H1 (cell line): ENCODE data around the gene PDE8A. TPM values are rescaled to one million over a fixed set of nuclear protein-coding genes. Genes with fewer than 3 reads are reported as not detected.

ENCODE experiments used
- CTCF ChIA-PET: fragments of 300-600 bp; sonication (Branson Sonifier 250); formaldehyde crosslinking; loops from one replicate; lab custom pipeline; 2021; ENCODE audit not compliant: partially characterized antibody; lab: Charles Lee
- POLR2A ChIA-PET: fragments of 300-600 bp; sonication (Branson Sonifier 250); formaldehyde crosslinking; loops from one replicate; lab custom pipeline; 2021; ENCODE audit warnings: inconsistent platforms; ENCODE audit not compliant: partially characterized antibody; lab: Charles Lee
- DNase-seq, 2 experiments: peaks; one replicate each; pipeline versions ENCODE4 v3.0.0 to v3.0.0-alpha.2; 2010 to 2022; ENCODE audit warnings: low spot score in 2 of 2, low read depth in 1 of 2, mixed read lengths in 1 of 2
- FAIRE-seq: peaks from 2 replicates; lab custom pipeline; 2011; peaks lifted over from hg19 to GRCh38; lab: Jason Lieb, UNC
- H2AFZ ChIP-seq: 2 replicates; pipeline ENCODE4 v1.8.1; 2012; ENCODE audit warnings: low read length, inconsistent platforms
- H2AK5ac ChIP-seq: 2 replicates; pipeline ENCODE4 v1.6.1; 2013; ENCODE audit warnings: low read depth, low read length
- H2BK120ac ChIP-seq: replicated peaks from 2 replicates; pipeline ENCODE3; 2013; ENCODE audit warnings: low read depth, low read length, inconsistent platforms
- H2BK12ac ChIP-seq: 2 replicates; pipeline ENCODE4 v1.6.1; 2013; ENCODE audit warnings: low read depth, low read length
- H2BK15ac ChIP-seq: 2 replicates; pipeline ENCODE4 v1.6.1; 2013; ENCODE audit warnings: low read length
- H2BK20ac ChIP-seq: 2 replicates; pipeline ENCODE4 v1.6.1; 2013; ENCODE audit warnings: low read length
- H2BK5ac ChIP-seq: 2 replicates; pipeline ENCODE4 v1.6.1; 2013; ENCODE audit warnings: low read depth, low read length
- H3K14ac ChIP-seq: 2 replicates; pipeline ENCODE4 v1.6.1; 2013; ENCODE audit warnings: inconsistent platforms; ENCODE audit not compliant: insufficient read length
- H3K18ac ChIP-seq: 2 replicates; pipeline ENCODE4 v1.6.1; 2013; ENCODE audit warnings: low read length; ENCODE audit errors: extremely low read depth
- H3K23ac ChIP-seq: 2 replicates; pipeline ENCODE4 v1.6.1; 2013; ENCODE audit warnings: inconsistent platforms; ENCODE audit not compliant: insufficient read length
- H3K23me2 ChIP-seq: 2 replicates; pipeline ENCODE4 v1.6.1; 2013; ENCODE audit warnings: low read depth, low read length
- H3K27ac ChIP-seq: 2 replicates; pipeline ENCODE4 v1.6.1; 2011; ENCODE audit warnings: low read depth, low read length, inconsistent platforms
- H3K27me3 ChIP-seq, 4 experiments: replicated peaks in 1 of 4; 1 replicate in 1 of 4; 2 replicates in 3 of 4; pipeline versions ENCODE4 v1.6.1 to v1.8.1; 2011 to 2013; ENCODE audit warnings: low read length in 3 of 4, mild to moderate bottlenecking in 3 of 4, inconsistent platforms in 2 of 4, mixed read lengths in 2 of 4, moderate library complexity in 1 of 4; ENCODE audit not compliant: control insufficient read depth in 3 of 4, insufficient read depth in 3 of 4; ENCODE audit errors: extremely low read depth in 1 of 4
- H3K36me3 ChIP-seq, 4 experiments: 2 replicates each; pipeline versions ENCODE4 v1.6.1 to v1.8.1; 2011 to 2013; ENCODE audit warnings: mild to moderate bottlenecking in 4 of 4, low read length in 3 of 4, moderate library complexity in 2 of 4, control low read depth in 1 of 4, inconsistent platforms in 1 of 4; ENCODE audit not compliant: insufficient read depth in 4 of 4, control insufficient read depth in 2 of 4
- H3K4ac ChIP-seq: replicated peaks from 2 replicates; pipeline ENCODE3; 2013; ENCODE audit warnings: low read length, low read depth, mixed read lengths, inconsistent platforms; ENCODE audit not compliant: insufficient read length
- H3K4me1 ChIP-seq, 4 experiments: replicated peaks in 1 of 4; 1 replicate in 1 of 4; 2 replicates in 3 of 4; pipeline versions ENCODE4 v1.6.1 to v1.8.1; 2011 to 2013; ENCODE audit warnings: low read length in 3 of 4, inconsistent platforms in 2 of 4, mixed read lengths in 1 of 4; ENCODE audit not compliant: insufficient read depth in 4 of 4, control insufficient read depth in 3 of 4
- H3K4me2 ChIP-seq, 2 experiments: 2 replicates each; pipeline versions ENCODE4 v1.6.1 to v1.8.1; 2011 to 2013; ENCODE audit warnings: low read depth in 2 of 2, low read length in 2 of 2, control low read depth in 1 of 2, inconsistent platforms in 1 of 2, mild to moderate bottlenecking in 1 of 2; ENCODE audit not compliant: insufficient read depth in 1 of 2
- H3K4me3 ChIP-seq, 4 experiments: fragments of 200-600, 300-600 bp in 1 of 4; sonication (generic), shearing (Covaris generic), sonication (Bioruptor Twin) in 1 of 4; 2 replicates each; pipeline versions ENCODE4 v1.5.1 to v1.8.1; 2011 to 2016; ENCODE audit warnings: low read length in 4 of 4, low read depth in 3 of 4, control low read depth in 2 of 4, inconsistent platforms in 2 of 4, mild to moderate bottlenecking in 2 of 4, mixed read lengths in 1 of 4, moderate library complexity in 1 of 4; ENCODE audit not compliant: insufficient read depth in 2 of 4; ENCODE audit errors: extremely low read depth in 1 of 4
- H3K56ac ChIP-seq: replicated peaks from 2 replicates; pipeline ENCODE3; 2013; ENCODE audit warnings: low read depth, mild to moderate bottlenecking, mixed read lengths, low read length, inconsistent platforms; ENCODE audit not compliant: insufficient read length
- H3K79me1 ChIP-seq: 2 replicates; pipeline ENCODE4 v1.6.1; 2013; ENCODE audit warnings: low read depth, low read length, control low read depth
- H3K79me2 ChIP-seq, 2 experiments: 2 replicates each; pipeline versions ENCODE4 v1.6.1 to v1.8.1; 2012 to 2013; ENCODE audit warnings: low read length in 2 of 2, mild to moderate bottlenecking in 2 of 2, inconsistent platforms in 1 of 2; ENCODE audit not compliant: insufficient read depth in 2 of 2, control insufficient read depth in 1 of 2
- H3K9ac ChIP-seq, 4 experiments: replicated peaks in 1 of 4; 1 replicate in 1 of 4; 2 replicates in 3 of 4; pipeline versions ENCODE4 v1.6.1 to v1.8.1; 2011 to 2013; ENCODE audit warnings: low read depth in 3 of 4, low read length in 3 of 4, control low read depth in 2 of 4, mild to moderate bottlenecking in 2 of 4, moderate library complexity in 2 of 4, inconsistent platforms in 1 of 4; ENCODE audit errors: extremely low read depth in 1 of 4
- H3K9me3 ChIP-seq, 2 experiments: 2 replicates each; pipeline versions ENCODE4 v1.6.1 to v1.8.1; 2012 to 2013; ENCODE audit warnings: mild to moderate bottlenecking in 2 of 2, moderate library complexity in 2 of 2, control low read depth in 1 of 2, inconsistent platforms in 1 of 2, low read depth in 1 of 2, low read length in 1 of 2, mixed read lengths in 1 of 2; ENCODE audit not compliant: insufficient read depth in 2 of 2
- H4K20me1 ChIP-seq, 2 experiments: replicated peaks in 1 of 2; 2 replicates each; pipeline versions ENCODE3 to v1.8.1; 2011 to 2013; ENCODE audit warnings: inconsistent platforms in 2 of 2, low read length in 2 of 2, mild to moderate bottlenecking in 1 of 2; ENCODE audit not compliant: insufficient read depth in 2 of 2, control insufficient read depth in 1 of 2
- H4K5ac ChIP-seq: 2 replicates; pipeline ENCODE4 v1.6.1; 2013; ENCODE audit warnings: low read length, low read depth, mixed read lengths, inconsistent platforms; ENCODE audit not compliant: insufficient read length
- H4K8ac ChIP-seq: 2 replicates; pipeline ENCODE4 v1.8.0; 2013; ENCODE audit warnings: mild to moderate bottlenecking, moderate library complexity, low read length, inconsistent platforms; ENCODE audit not compliant: insufficient read depth; ENCODE audit errors: extremely low read depth
- H4K91ac ChIP-seq: replicated peaks from 2 replicates; pipeline ENCODE3; 2013; ENCODE audit warnings: low read length, mixed read lengths, inconsistent platforms; ENCODE audit not compliant: insufficient read length
- ATF2 ChIP-seq: IDR thresholded peaks from 2 replicates; pipeline ENCODE4 v1.6.1; 2012; ENCODE audit warnings: low read length, inconsistent platforms
- BCL11A ChIP-seq, 2 experiments: IDR thresholded peaks; one replicate each; pipeline ENCODE4 v1.6.1; 2011; ENCODE audit warnings: low read depth in 2 of 2, low read length in 2 of 2, mild to moderate bottlenecking in 2 of 2
- GABPA ChIP-seq: IDR thresholded peaks from 2 replicates; pipeline ENCODE4 v1.6.1; 2011; ENCODE audit warnings: mild to moderate bottlenecking, low read length, moderate library complexity, borderline replicate concordance; ENCODE audit not compliant: insufficient read depth
- KDM1A ChIP-seq: fragments of 200-600, 300-600 bp; sonication (generic); IDR thresholded peaks from 2 replicates; pipeline ENCODE4 v1.7.1; 2016; ENCODE audit warnings: mild to moderate bottlenecking, low read length, borderline replicate concordance
- KDM4A ChIP-seq: IDR thresholded peaks from one replicate; pipeline ENCODE4 v1.7.1; 2012; ENCODE audit warnings: low read depth, mild to moderate bottlenecking, moderate library complexity, low read length, inconsistent platforms; ENCODE audit not compliant: severe bottlenecking
- POLR2AphosphoS5 ChIP-seq: IDR thresholded peaks from 2 replicates; pipeline ENCODE4 v1.6.1; 2011; ENCODE audit warnings: low read depth, low read length
- RNF2 ChIP-seq: fragments of 200-900, 300-1000 bp; sonication (generic); IDR thresholded peaks from 2 replicates; pipeline ENCODE4 v1.7.1; 2016; ENCODE audit warnings: borderline replicate concordance, low read depth, mild to moderate bottlenecking, antibody characterized with exemption, low read length; ENCODE audit not compliant: poor library complexity, severe bottlenecking; ENCODE audit errors: missing control alignments
- SP2 ChIP-seq: IDR thresholded peaks from 2 replicates; pipeline ENCODE4 v1.6.1; 2012; ENCODE audit warnings: mild to moderate bottlenecking, low read length, inconsistent platforms
- ZNF274 ChIP-seq: IDR thresholded peaks from 2 replicates; pipeline ENCODE4 v1.7.0; 2012; ENCODE audit warnings: low read length, borderline replicate concordance; ENCODE audit errors: extremely low read depth
- WGBS, 2 experiments: shearing (Covaris generic) in 1 of 2; methylation state at CpG; one replicate each; pipeline versions ENCODE4 v1.1.6 to v1.1.7; 2013 to 2015; ENCODE audit warnings: low lambda C conversion rate in 2 of 2, mixed read lengths in 2 of 2, inconsistent platforms in 1 of 2, low coverage in 1 of 2, missing lambda C conversion rate in 1 of 2; ENCODE audit not compliant: insufficient replicate concordance in 2 of 2, insufficient coverage in 1 of 2, insufficient read length in 1 of 2; ENCODE audit errors: extremely low coverage in 1 of 2, missing lambda C conversion rate in 1 of 2; 5-methylcytosine and 5-hydroxymethylcytosine counted together
- polyA plus RNA-seq, 7 experiments: library from polyadenylated mRNA; depleted of rRNA in 3 of 7; stranded (reverse) in 5 of 7; unstranded in 2 of 7; fragments of >200 nt in 5 of 7; fragments of 200-250 nt in 2 of 7; gene quantifications; 1 replicate in 5 of 7; 2 replicates in 1 of 7; 4 replicates in 1 of 7; pipeline versions ENCODE4 v1.2.1 to v1.2.3, GENCODE V29; 2011 to 2013; ENCODE audit warnings: missing spikeins in 2 of 7, mixed read lengths in 2 of 7
- total RNA-seq: library from RNA; stranded (reverse); fragmentation: NEBNext Ultra II Directional; extraction: Animal tissue kit (Norgen Biotek cat#: 25700); gene quantifications from 2 replicates; pipeline ENCODE4 v1.2.1, GENCODE V29; 2021
- TF ChIP-seq, protein P1 (sequence below): IDR thresholded peaks from 2 replicates; pipeline ENCODE4 v1.6.1; 2011; ENCODE audit warnings: low read length, improper control_type of control experiment

The PDE8A gene
- total and polyA plus RNA-seq, 2 of the 8 experiments (the other 6 are each of a cell fraction or from before 2014, with no cell fraction given) = 6.9 to 7.8 TPM

DNA sequence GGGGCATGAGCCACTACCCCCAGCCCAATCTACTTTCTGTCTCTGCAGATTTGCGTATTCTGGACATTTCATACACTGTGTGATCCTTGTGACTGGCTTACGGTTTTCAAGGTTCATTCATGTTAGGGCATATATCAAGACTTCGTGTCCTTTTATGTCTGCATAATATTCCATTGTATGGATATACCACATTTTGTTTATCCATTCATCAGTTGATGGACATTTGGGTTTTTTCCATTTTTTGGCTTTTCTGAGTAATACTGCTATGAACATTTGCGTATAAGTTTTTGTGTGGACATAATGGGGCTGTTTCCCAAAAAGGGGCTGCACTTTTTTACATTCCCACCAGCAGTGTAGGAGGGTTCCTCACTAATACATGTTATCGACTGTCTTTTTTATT is 106.6 kb downstream of the PDE8A start:
- Histone ChIP-seq H2BK15ac (no peak overlapping the region), H4K91ac (no peak overlapping the region), H3K4me3 (no peak overlapping the region), H3K18ac (no peak overlapping the region), H2AFZ (no peak overlapping the region), H4K5ac (no peak overlapping the region), H3K56ac (no peak overlapping the region), H3K4ac (no peak overlapping the region), H3K79me2 (no peaks in the 10 kb centered on the region), H3K27me3 (no peaks in the 10 kb centered on the region), H3K14ac (no peak overlapping the region), H2BK12ac (no peak overlapping the region), H3K9me3 (0 out of 4 replicates have a peak, but pooled peaks cover 0 to 2% of the 10 kb centered on the region in 2 experiments), H3K36me3 (peaks cover 0 to 3% (median 0%) of the 10 kb centered on the region in 4 experiments; a peak in 1 of 8 replicates), H3K23ac (no peak overlapping the region), H2BK120ac (no peak overlapping the region), H2AK5ac (no peak overlapping the region), H3K4me2 (no peak overlapping the region), H3K9ac (no peak overlapping the region), H3K27ac (no peak overlapping the region), H3K79me1 (no peaks in the 10 kb centered on the region), H4K20me1 (no peaks in the 10 kb centered on the region), H3K23me2 (no peaks in the 10 kb centered on the region), H2BK20ac (no peak overlapping the region), H3K4me1 (peaks cover 0 to 4% (median 1%) of the 10 kb centered on the region in 4 experiments; a peak in 2 of 7 replicates), H4K8ac (no peak overlapping the region), H2BK5ac (no peak overlapping the region)
- ChIA-PET POLR2A (no interaction called here), CTCF (no interaction called here)
- FAIRE-seq (no peak), DNase-seq (no peak)
- 76% methylated on average over 5 of the region's 5 CpGs; no CpG with 5 or more reads in 1 of the 2 experiments for WGBS, 2 experiments
- no peak for TF ChIP-seq KDM4A
- no peak for TF ChIP-seq GABPA
- no peak for TF ChIP-seq ZNF274
- no peak for TF ChIP-seq RNF2
- TF ChIP-seq, protein P1, sequence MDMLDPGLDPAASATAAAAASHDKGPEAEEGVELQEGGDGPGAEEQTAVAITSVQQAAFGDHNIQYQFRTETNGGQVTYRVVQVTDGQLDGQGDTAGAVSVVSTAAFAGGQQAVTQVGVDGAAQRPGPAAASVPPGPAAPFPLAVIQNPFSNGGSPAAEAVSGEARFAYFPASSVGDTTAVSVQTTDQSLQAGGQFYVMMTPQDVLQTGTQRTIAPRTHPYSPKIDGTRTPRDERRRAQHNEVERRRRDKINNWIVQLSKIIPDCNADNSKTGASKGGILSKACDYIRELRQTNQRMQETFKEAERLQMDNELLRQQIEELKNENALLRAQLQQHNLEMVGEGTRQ = no peak
- no peak for TF ChIP-seq ATF2
- TF ChIP-seq SP2 = no peak
- no peak for TF ChIP-seq BCL11A (IDR thresholded peaks at IDR 0.05; ENCODE audit: low read depth in 2 of 2, low read length in 2 of 2)
- TF ChIP-seq POLR2AphosphoS5 = no peak
- TF ChIP-seq KDM1A = no peak
